Adrenal gland (tissue), 12 donors: ENCODE measurements around the gene LRFN2. TPM values are rescaled to one million over a fixed set of nuclear protein-coding genes. Genes with fewer than 3 reads are reported as not detected.

Source experiments
- DNase-seq, 7 donors: peaks; one replicate each; pipeline ENCODE4 v3.0.0-alpha.2; 2019 to 2020
- H3K27ac ChIP-seq, 5 donors: fragments of 200-600 bp; sonication (generic) in 4 of 5; 1 replicate in 3 of 5; 2 replicates in 2 of 5; pipeline versions ENCODE4 v1.5.1 to v1.8.0; 2016 to 2020; ENCODE audit warnings: mild to moderate bottlenecking in 1 of 5
- H3K27me3 ChIP-seq: fragments of 200-600 bp; 2 replicates; pipeline ENCODE4 v1.8.0; 2021
- H3K36me3 ChIP-seq, 2 donors: fragments of 200-600 bp; replicated peaks in 1 of 2; 1 replicate in 1 of 2; 2 replicates in 1 of 2; pipeline versions ENCODE4 v1.5.1 to v1.8.0; 2018 to 2022
- H3K4me1 ChIP-seq, 2 donors: fragments of 200-600 bp; replicated peaks in 1 of 2; 1 replicate in 1 of 2; 2 replicates in 1 of 2; pipeline versions ENCODE4 v1.5.1 to v1.8.0; 2018 to 2021
- H3K4me3 ChIP-seq, 4 donors: fragments of 200-600 bp; sonication (generic) in 3 of 4; one replicate each; pipeline ENCODE4 v1.5.1; 2016 to 2018
- H3K9me3 ChIP-seq, 3 donors: fragments of 200-600 bp; sonication (generic) in 1 of 3; replicated peaks in 1 of 3; 1 replicate in 2 of 3; 2 replicates in 1 of 3; pipeline versions ENCODE4 v1.5.1 to v1.8.0; 2016 to 2021
- POLR2A ChIP-seq, 2 donors: fragments of 450-650 bp; IDR thresholded peaks; one replicate each; pipeline ENCODE4 v1.6.1; 2017; ENCODE audit warnings: antibody characterized with exemption in 2 of 2, mild to moderate bottlenecking in 2 of 2, moderate library complexity in 1 of 2
- WGBS, 4 donors: extraction: QIAGEN DNeasy Blood & Tissue Kit in 2 of 4; methylation state at CpG; one replicate each; pipeline versions ENCODE4 v1.1.5 to v1.1.7; 2013 to 2017; 5-methylcytosine and 5-hydroxymethylcytosine counted together
- intact Hi-C, 2 donors: fragments of 100-400 bp; cut with DNase I; formaldehyde crosslinking; loops; one replicate each; pipeline versions ENCODE4 v1.14.1 to v1.15.0; 2022 to 2023
- polyA plus RNA-seq, 3 donors: library from polyadenylated mRNA; stranded (reverse); fragments of 200-250 nt in 2 of 3; fragments of 350-450 nt in 1 of 3; fragmentation: Illumina TruSeq in 1 of 3; extraction: RNeasy Lipid Tissue Mini Kit (QIAGEN cat#74804) in 1 of 3; gene quantifications; one replicate each; pipeline ENCODE4 v1.2.3, GENCODE V29; 2013 to 2014
- total RNA-seq, 9 donors: library from RNA; depleted of rRNA in 4 of 9; stranded (reverse); fragments of >200 nt in 4 of 9; fragments of 120-200 nt in 1 of 9; fragmentation: NEBNext Ultra II Directional in 1 of 9; extraction: Animal tissue kit (Norgen Biotek cat#: 25700) in 1 of 9; gene quantifications; one replicate each; pipeline versions ENCODE4 v1.1.0 to v1.2.4, GENCODE V29; 2013 to 2023
- TF ChIP-seq, protein P1 (sequence below), 6 experiments: fragments of 450-650 bp in 4 of 6; fragments of 200-600 bp in 2 of 6; sonication (generic) in 1 of 6; IDR thresholded peaks; 1 replicate in 5 of 6; 2 replicates in 1 of 6; pipeline versions ENCODE4 v1.5.1 to v1.8.0; 2016 to 2021; ENCODE audit warnings: antibody characterized with exemption in 6 of 6, mild to moderate bottlenecking in 2 of 6, moderate library complexity in 1 of 6
- donor health status: healthy with polysubstance abuse.
- donor health status: Bipolar disorder and iron deficiency.
- donor health status: DM: yes; HTN: yes; CAD: no.
- donor health status: DM: no; HTN: no; CAD: no.
- donor health status: DM: no; HTN: no; CAD: no.
- donor health status: DM: yes; HTN: yes; CAD: no.

LRFN2 gene
- total and polyA plus RNA-seq, 12 donors, result 0.03 to 0.74 (median 0.16) TPM; not detected in 3

DNA sequence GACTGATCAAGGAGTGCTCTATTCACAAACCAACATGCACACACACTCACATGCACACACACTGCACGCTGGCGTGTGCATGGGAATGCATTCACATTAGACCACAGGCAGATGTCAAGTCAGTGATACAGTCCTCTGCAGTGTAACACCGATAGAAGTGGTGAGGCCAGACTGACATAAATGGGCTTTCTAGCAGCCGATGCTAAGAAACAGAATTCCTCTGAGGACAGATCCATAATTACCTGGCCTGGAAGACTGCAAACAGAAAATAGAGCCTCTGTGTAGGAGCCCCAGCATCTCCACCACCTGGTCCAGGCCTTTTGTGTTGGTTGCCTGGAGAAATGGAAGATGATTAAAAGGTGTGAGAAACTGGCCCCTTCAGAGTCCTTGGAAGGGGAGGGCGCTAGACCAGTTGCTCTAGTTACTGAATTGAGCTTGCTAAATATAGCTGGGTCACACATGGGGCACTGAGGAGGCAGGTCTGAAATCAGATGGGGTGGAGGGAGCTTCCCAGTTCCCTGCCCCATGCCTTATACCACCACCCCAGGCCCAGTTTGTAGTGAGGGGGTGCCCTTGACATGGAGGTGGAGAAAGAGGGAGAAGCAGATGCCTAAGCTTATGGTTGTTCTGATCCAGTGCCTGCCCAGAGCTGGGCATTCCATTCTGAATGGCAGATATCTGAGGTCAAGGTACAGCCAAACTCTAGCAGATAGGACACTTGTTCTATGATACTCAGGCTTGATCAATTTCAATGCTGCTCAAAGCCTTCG, 233.8 kb downstream of the LRFN2 start:
- TF ChIP-seq, protein P1, sequence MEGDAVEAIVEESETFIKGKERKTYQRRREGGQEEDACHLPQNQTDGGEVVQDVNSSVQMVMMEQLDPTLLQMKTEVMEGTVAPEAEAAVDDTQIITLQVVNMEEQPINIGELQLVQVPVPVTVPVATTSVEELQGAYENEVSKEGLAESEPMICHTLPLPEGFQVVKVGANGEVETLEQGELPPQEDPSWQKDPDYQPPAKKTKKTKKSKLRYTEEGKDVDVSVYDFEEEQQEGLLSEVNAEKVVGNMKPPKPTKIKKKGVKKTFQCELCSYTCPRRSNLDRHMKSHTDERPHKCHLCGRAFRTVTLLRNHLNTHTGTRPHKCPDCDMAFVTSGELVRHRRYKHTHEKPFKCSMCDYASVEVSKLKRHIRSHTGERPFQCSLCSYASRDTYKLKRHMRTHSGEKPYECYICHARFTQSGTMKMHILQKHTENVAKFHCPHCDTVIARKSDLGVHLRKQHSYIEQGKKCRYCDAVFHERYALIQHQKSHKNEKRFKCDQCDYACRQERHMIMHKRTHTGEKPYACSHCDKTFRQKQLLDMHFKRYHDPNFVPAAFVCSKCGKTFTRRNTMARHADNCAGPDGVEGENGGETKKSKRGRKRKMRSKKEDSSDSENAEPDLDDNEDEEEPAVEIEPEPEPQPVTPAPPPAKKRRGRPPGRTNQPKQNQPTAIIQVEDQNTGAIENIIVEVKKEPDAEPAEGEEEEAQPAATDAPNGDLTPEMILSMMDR (IDR thresholded peaks at IDR 0.05), result no peak
- no peak for TF ChIP-seq POLR2A (IDR thresholded peaks at IDR 0.05)
- intact Hi-C loops, result no loop called here
- no peak overlapping the region for H3K27ac ChIP-seq
- H3K4me3 ChIP-seq, result no peak overlapping the region
- WGBS, 4 donors, result 81 to 94% (median 86%) methylated on average over 6 of the region's 6 CpGs
- no peaks in the 10 kb centered on the region for H3K27me3 ChIP-seq
- no peaks in the 10 kb centered on the region for H3K4me1 ChIP-seq
- H3K9me3 ChIP-seq, result no peaks in the 10 kb centered on the region
- H3K36me3 ChIP-seq, result no peaks in the 10 kb centered on the region
- no peak for DNase-seq

DNA sequence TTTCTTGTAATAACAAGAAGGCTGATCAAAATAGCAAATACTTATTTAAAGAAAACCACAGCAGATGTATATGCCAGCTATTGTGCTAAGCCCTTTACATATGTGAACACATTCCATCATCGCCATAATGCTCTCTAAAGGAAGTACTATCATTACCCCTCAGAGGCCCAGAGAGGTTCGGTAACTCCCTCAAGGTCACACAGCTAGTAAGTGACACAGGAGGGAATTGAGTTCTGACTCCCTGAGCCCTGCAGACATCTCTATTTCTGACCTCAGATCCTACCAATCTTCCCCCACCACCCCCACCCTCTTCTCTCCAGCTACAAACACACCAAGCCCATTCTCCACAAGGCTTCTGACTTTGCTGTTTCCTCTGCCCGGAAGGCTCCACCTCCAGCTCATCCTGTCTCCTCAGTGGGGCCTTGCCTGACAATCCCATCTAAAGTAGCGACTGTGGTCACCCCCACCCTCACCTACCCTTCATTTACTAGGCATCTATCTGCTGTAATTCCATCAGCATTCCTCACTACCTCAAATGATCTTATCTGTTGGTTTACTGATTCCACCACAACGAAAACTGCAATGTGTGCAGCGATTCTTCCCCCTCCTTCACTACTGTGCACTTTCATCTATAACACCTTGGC, 234.5 kb downstream of the LRFN2 start:
- Histone ChIP-seq H3K27me3 (no peaks in the 10 kb centered on the region), H3K27ac (no peak overlapping the region), H3K4me1 (no peaks in the 10 kb centered on the region), H3K36me3 (no peaks in the 10 kb centered on the region), H3K4me3 (no peak overlapping the region), H3K9me3 (no peaks in the 10 kb centered on the region)
- WGBS, 4 donors, result 78 to 80% (median 79%) methylated on average over 6 of the region's 6 CpGs
- no peak for DNase-seq
- intact Hi-C loops, result no loop called here
- no peak for TF ChIP-seq POLR2A (IDR thresholded peaks at IDR 0.05)
- TF ChIP-seq, protein P1 (IDR thresholded peaks at IDR 0.05), result no peak

GRCh38 chr6:40352006-40352405, 235.2 kb downstream of the LRFN2 start:
- no peak for TF ChIP-seq POLR2A (IDR thresholded peaks at IDR 0.05)
- TF ChIP-seq, protein P1 (IDR thresholded peaks at IDR 0.05), result no peak
- no peaks in the 10 kb centered on the region for H3K36me3 ChIP-seq
- no peaks in the 10 kb centered on the region for H3K4me1 ChIP-seq
- H3K4me3 ChIP-seq, result no peak overlapping the region
- H3K27ac ChIP-seq, result no peak overlapping the region
- H3K9me3 ChIP-seq, result no peaks in the 10 kb centered on the region
- no peaks in the 10 kb centered on the region for H3K27me3 ChIP-seq
- DNase-seq, result peak in 2 of 7 donors; percentile 26 to 53
- 30 to 56% (median 38%) methylated on average over 1 of the region's 1 CpG for WGBS, 4 donors
- intact Hi-C loops, result no loop called here

GRCh38 chr6:40350747-40351217, 236.4 kb downstream of the LRFN2 start:
- Histone ChIP-seq H3K36me3 (no peaks in the 10 kb centered on the region), H3K4me3 (no peak overlapping the region), H3K9me3 (no peaks in the 10 kb centered on the region), H3K27me3 (no peaks in the 10 kb centered on the region), H3K4me1 (peaks cover 0 to under 1% of the 10 kb centered on the region in 2 donors), H3K27ac (no peak overlapping the region)
- TF ChIP-seq, protein P1 (IDR thresholded peaks at IDR 0.05), result no peak
- TF ChIP-seq POLR2A (IDR thresholded peaks at IDR 0.05), result no peak
- DNase-seq, result no peak
- WGBS, 4 donors, result 85 to 93% (median 92%) methylated on average over 3 of the region's 3 CpGs
- intact Hi-C loops, result no loop called here
